Endothelial cell (in vitro differentiated cells): ENCODE results near the gene ZCCHC10. TPM values are rescaled to one million over a fixed set of nuclear protein-coding genes. Genes with fewer than 3 reads are reported as not detected.

Experiments
- DNase-seq: peaks from one replicate; pipeline ENCODE4 v3.0.0; 2021; ENCODE audit warnings: low spot score
- H3K27ac Mint-ChIP-seq: one replicate; pipeline ENCODE4 v1.8.0; 2021; ENCODE audit warnings: mixed read lengths, inconsistent platforms; ENCODE audit not compliant: unreplicated experiment
- H3K27me3 Mint-ChIP-seq: one replicate; pipeline ENCODE4 v1.8.0; 2021; ENCODE audit warnings: mild to moderate bottlenecking, moderate library complexity, mixed read lengths, inconsistent platforms; ENCODE audit not compliant: unreplicated experiment
- H3K36me3 Mint-ChIP-seq: one replicate; pipeline ENCODE4 v1.8.0; 2021; ENCODE audit warnings: mild to moderate bottlenecking, low read depth, mixed read lengths, inconsistent platforms; ENCODE audit not compliant: unreplicated experiment
- H3K4me1 Mint-ChIP-seq: one replicate; pipeline ENCODE4 v1.8.0; 2021; ENCODE audit warnings: mild to moderate bottlenecking, mixed read lengths, inconsistent platforms; ENCODE audit not compliant: unreplicated experiment
- H3K4me3 Mint-ChIP-seq: one replicate; pipeline ENCODE4 v1.8.0; 2021; ENCODE audit warnings: mild to moderate bottlenecking, mixed read lengths, inconsistent platforms; ENCODE audit not compliant: unreplicated experiment
- H3K9me3 Mint-ChIP-seq: one replicate; pipeline ENCODE4 v1.8.0; 2021; ENCODE audit warnings: mixed read lengths, inconsistent platforms; ENCODE audit not compliant: unreplicated experiment
- CTCF ChIP-seq: fragments of 200-600 bp; sonication (generic); IDR thresholded peaks from one replicate; pipeline ENCODE4 v1.5.0; 2021; ENCODE audit warnings: antibody characterized with exemption; ENCODE audit not compliant: unreplicated experiment
- total RNA-seq: library from RNA; stranded (reverse); fragmentation: NEBNext Ultra II Directional; extraction: Animal tissue kit (Norgen Biotek cat#: 25700); gene quantifications from one replicate; pipeline ENCODE4 v1.2.1, GENCODE V29; 2021; ENCODE audit not compliant: unreplicated experiment

ZCCHC10 gene
- total RNA-seq, 1 donor from 2014 or later: 33.0 TPM

- no peak for DNase-seq
- Mint-ChIP-seq H3K36me3 (peaks cover 16% of the 10 kb centered on the region), H3K27me3 (no peaks in the 10 kb centered on the region), H3K4me3 (peak overlapping the region; percentile 18), H3K4me1 (peaks cover 4% of the 10 kb centered on the region), H3K9me3 (no peaks in the 10 kb centered on the region), H3K27ac (peak overlapping the region; percentile 55)
- TF ChIP-seq CTCF: no peak
These were observed 72.6 kb downstream of the ZCCHC10 start for GRCh38 chr5:132953710-132954109.

GRCh38 chr5:132952829-132953228 lies 73.5 kb downstream of the ZCCHC10 start:
- no peak for TF ChIP-seq CTCF
- Mint-ChIP-seq H3K27ac (no peak overlapping the region), H3K4me3 (no peak overlapping the region), H3K36me3 (peaks cover 17% of the 10 kb centered on the region), H3K4me1 (peaks cover 4% of the 10 kb centered on the region), H3K27me3 (no peaks in the 10 kb centered on the region), H3K9me3 (no peaks in the 10 kb centered on the region)
- DNase-seq: no peak

- Mint-ChIP-seq H3K4me3 (no peak overlapping the region), H3K9me3 (no peaks in the 10 kb centered on the region), H3K27me3 (no peaks in the 10 kb centered on the region), H3K36me3 (peaks cover 17% of the 10 kb centered on the region), H3K27ac (no peak overlapping the region), H3K4me1 (peaks cover 4% of the 10 kb centered on the region)
- DNase-seq: no peak
- no peak for TF ChIP-seq CTCF
These were observed 74.5 kb downstream of the ZCCHC10 start for GRCh38 chr5:132951897-132952296.

GRCh38 chr5:132949136-132949535 lies 77.2 kb downstream of the ZCCHC10 start:
- Mint-ChIP-seq H3K36me3 (peaks cover 8% of the 10 kb centered on the region), H3K27ac (peak overlapping the region; percentile 48), H3K4me3 (peak overlapping the region; percentile 60), H3K9me3 (no peaks in the 10 kb centered on the region), H3K27me3 (no peaks in the 10 kb centered on the region), H3K4me1 (peaks cover 3% of the 10 kb centered on the region)
- no peak for DNase-seq
- no peak for TF ChIP-seq CTCF

- peaks cover 4% of the 10 kb centered on the region for H3K36me3 Mint-ChIP-seq
- no peak for TF ChIP-seq CTCF
- DNase-seq: no peak
- no peak overlapping the region for H3K27ac Mint-ChIP-seq
- H3K4me3 Mint-ChIP-seq: no peak overlapping the region
- H3K27me3 Mint-ChIP-seq: no peaks in the 10 kb centered on the region
- no peaks in the 10 kb centered on the region for H3K9me3 Mint-ChIP-seq
- no peaks in the 10 kb centered on the region for H3K4me1 Mint-ChIP-seq
These were observed 78.7 kb downstream of the ZCCHC10 start for GRCh38 chr5:132947671-132948070.

Other genes with a start within 250 kb of the ZCCHC10 start
- gene SEPTIN8, start 249.3 kb downstream of the ZCCHC10 start, total RNA-seq: 22.8 TPM
- gene SOWAHA, start 213.2 kb downstream of the ZCCHC10 start, total RNA-seq: not detected
- 5.6 TPM for gene SHROOM1, start 195.9 kb downstream of the ZCCHC10 start, total RNA-seq
- gene GDF9, start 160.1 kb downstream of the ZCCHC10 start, total RNA-seq: 0.33 TPM
- 152 TPM for gene UQCRQ, start 159.9 kb downstream of the ZCCHC10 start, total RNA-seq
- gene LEAP2, start 152.9 kb downstream of the ZCCHC10 start, total RNA-seq: 0.82 TPM
- gene AFF4, start 62.9 kb downstream of the ZCCHC10 start, total RNA-seq: 87.4 TPM
- 162 TPM for gene HSPA4, start 25.5 kb upstream of the ZCCHC10 start, total RNA-seq